Osteoblast (primary cell): Measurements from ENCODE around the gene DPH5. TPM values are rescaled to one million over a fixed set of nuclear protein-coding genes. Genes with fewer than 3 reads are reported as not detected.

Experiments
- DNase-seq: peaks from one replicate; pipeline ENCODE4 v3.0.0; 2011; ENCODE audit warnings: low spot score, mixed read lengths; ENCODE audit not compliant: insufficient read length; ENCODE audit errors: missing footprints
- H2AFZ ChIP-seq: 2 replicates; pipeline ENCODE4 v1.6.0; 2011; ENCODE audit warnings: mild to moderate bottlenecking, low read length
- H3K27ac ChIP-seq: 2 replicates; pipeline ENCODE4 v1.5.1; 2011; ENCODE audit warnings: mild to moderate bottlenecking, low read depth, low read length, moderate library complexity
- H3K27me3 ChIP-seq: 2 replicates; pipeline ENCODE4 v1.6.0; 2012; ENCODE audit warnings: mild to moderate bottlenecking, control low read depth, inconsistent platforms, low read length, moderate library complexity; ENCODE audit not compliant: insufficient read depth
- H3K36me3 ChIP-seq: 2 replicates; pipeline ENCODE4 v1.5.1; 2011; ENCODE audit warnings: mild to moderate bottlenecking, low read length, control low read depth, moderate library complexity; ENCODE audit not compliant: insufficient read depth
- H3K4me1 ChIP-seq: 2 replicates; pipeline ENCODE4 v1.5.1; 2011; ENCODE audit warnings: mild to moderate bottlenecking, low read length, control low read depth, moderate library complexity; ENCODE audit not compliant: insufficient read depth
- H3K4me2 ChIP-seq: 2 replicates; pipeline ENCODE4 v1.6.0; 2011; ENCODE audit warnings: mild to moderate bottlenecking, low read length; ENCODE audit not compliant: insufficient read depth
- H3K4me3 ChIP-seq: fragments of 200-600 bp; sonication (generic); 3 replicates; pipeline ENCODE4 v1.5.1; 2012; ENCODE audit warnings: mild to moderate bottlenecking, low read length, inconsistent platforms; ENCODE audit not compliant: insufficient read depth
- H3K79me2 ChIP-seq: 2 replicates; pipeline ENCODE4 v1.6.0; 2012; ENCODE audit warnings: mild to moderate bottlenecking, low read length, control low read depth, inconsistent platforms; ENCODE audit not compliant: insufficient read depth
- H3K9me3 ChIP-seq: 2 replicates; pipeline ENCODE4 v1.5.1; 2011; ENCODE audit warnings: low read depth, low read length, control low read depth
- H4K20me1 ChIP-seq: 2 replicates; pipeline ENCODE4 v1.6.0; 2012; ENCODE audit warnings: mild to moderate bottlenecking, low read length, control low read depth; ENCODE audit not compliant: insufficient read depth
- CTCF ChIP-seq: IDR thresholded peaks from 2 replicates; pipeline ENCODE4 v1.5.1; 2011; ENCODE audit warnings: mild to moderate bottlenecking, low read depth, low read length, moderate library complexity; ENCODE audit errors: extremely low read depth
- total RNA-seq: library from RNA; depleted of rRNA; stranded (reverse); fragments of >200 nt; gene quantifications from 2 replicates; pipeline ENCODE4 v1.2.3, GENCODE V29; 2012

The DPH5 gene
- total RNA-seq, 1 donor: 33.3 TPM

GRCh38 chr1:100968621-100969020, 57.0 kb downstream of the DPH5 start:
- H3K36me3 ChIP-seq: peaks cover 23% of the 10 kb centered on the region
- no peak for TF ChIP-seq CTCF
- DNase-seq: no peak

GRCh38 chr1:100960098-100960497, 65.5 kb downstream of the DPH5 start:
- H3K36me3 ChIP-seq: peaks cover 5% of the 10 kb centered on the region
- no peak overlapping the region for H3K4me3 ChIP-seq
- peaks cover 14% of the 10 kb centered on the region for H3K4me1 ChIP-seq
- no peaks in the 10 kb centered on the region for H3K27me3 ChIP-seq
- DNase-seq: no peak
- no peaks in the 10 kb centered on the region for H3K9me3 ChIP-seq
- H2AFZ ChIP-seq: no peak overlapping the region
- H3K79me2 ChIP-seq: peaks cover 6% of the 10 kb centered on the region
- no peak overlapping the region for H3K27ac ChIP-seq
- H4K20me1 ChIP-seq: no peaks in the 10 kb centered on the region
- no peak for TF ChIP-seq CTCF
- H3K4me2 ChIP-seq: no peak overlapping the region

More at GRCh38 chr1:100968621-100969020, 57.0 kb downstream of the DPH5 start:
- Histone ChIP-seq H3K27me3 (no peaks in the 10 kb centered on the region), H3K4me1 (no peaks in the 10 kb centered on the region), H3K4me2 (no peak overlapping the region), H3K4me3 (no peak overlapping the region), H4K20me1 (no peaks in the 10 kb centered on the region), H2AFZ (no peak overlapping the region), H3K79me2 (no peaks in the 10 kb centered on the region), H3K9me3 (no peaks in the 10 kb centered on the region), H3K27ac (no peak overlapping the region)

GRCh38 chr1:100959502-100960060, 66.0 kb downstream of the DPH5 start:
- no peaks in the 10 kb centered on the region for H3K9me3 ChIP-seq
- H3K27ac ChIP-seq: no peak overlapping the region
- no peaks in the 10 kb centered on the region for H3K27me3 ChIP-seq
- H3K36me3 ChIP-seq: peaks cover 4% of the 10 kb centered on the region
- H4K20me1 ChIP-seq: no peaks in the 10 kb centered on the region
- H3K4me2 ChIP-seq: peak overlapping the region; percentile 20
- H3K4me1 ChIP-seq: peaks cover 18% of the 10 kb centered on the region
- peaks cover 6% of the 10 kb centered on the region for H3K79me2 ChIP-seq
- H3K4me3 ChIP-seq: no peak overlapping the region
- DNase-seq: no peak
- no peak overlapping the region for H2AFZ ChIP-seq
- TF ChIP-seq CTCF: no peak

GRCh38 chr1:100955322-100955721, 70.3 kb downstream of the DPH5 start:
- no peak for DNase-seq
- H3K4me1 ChIP-seq: peaks cover 29% of the 10 kb centered on the region
- H3K36me3 ChIP-seq: peaks cover 11% of the 10 kb centered on the region
- H3K27me3 ChIP-seq: no peaks in the 10 kb centered on the region
- no peak for TF ChIP-seq CTCF
- no peak overlapping the region for H2AFZ ChIP-seq
- H3K79me2 ChIP-seq: peaks cover 7% of the 10 kb centered on the region
- peak overlapping the region; percentile 37 for H3K4me2 ChIP-seq
- no peaks in the 10 kb centered on the region for H3K9me3 ChIP-seq
- peaks cover 6% of the 10 kb centered on the region for H4K20me1 ChIP-seq
- peak overlapping the region; percentile 21 for H3K27ac ChIP-seq
- no peak overlapping the region for H3K4me3 ChIP-seq
